ENCODE results near the gene LRCH3.

Gene LRCH3

GRCh38 chr3:197890693-197891092, 99.6 kb downstream of the LRCH3 start:
- DNase-seq (ENCODE audit: low read depth) = no peak
- no peak overlapping the region for H3K4me3 ChIP-seq (ENCODE audit: low read depth, low read length)
- TF ChIP-seq CTCF (IDR thresholded peaks at IDR 0.05; ENCODE audit: low read depth, low read length) (no peak), POLR2A (IDR thresholded peaks at IDR 0.05; ENCODE audit: extremely low read depth, insufficient read length) (no peak), MAX (IDR thresholded peaks at IDR 0.05; ENCODE audit: low read depth, low read length) (no peak), MYC (IDR thresholded peaks at IDR 0.05; ENCODE audit: low read depth, low read length) (no peak)

GRCh38 chr3:197892162-197892561, 101.1 kb downstream of the LRCH3 start:
- no peak for TF ChIP-seq POLR2A (IDR thresholded peaks at IDR 0.05; ENCODE audit: extremely low read depth, insufficient read length)
- no peak for TF ChIP-seq MYC (IDR thresholded peaks at IDR 0.05; ENCODE audit: low read depth, low read length)
- TF ChIP-seq CTCF (IDR thresholded peaks at IDR 0.05; ENCODE audit: low read depth, low read length) = no peak
- TF ChIP-seq MAX (IDR thresholded peaks at IDR 0.05; ENCODE audit: low read depth, low read length) = no peak
- no peak overlapping the region for H3K4me3 ChIP-seq (ENCODE audit: low read depth, low read length)
- no peak for DNase-seq (ENCODE audit: low read depth)

- TF ChIP-seq POLR2A (IDR thresholded peaks at IDR 0.05; ENCODE audit: extremely low read depth, insufficient read length) (no peak), MAX (IDR thresholded peaks at IDR 0.05; ENCODE audit: low read depth, low read length) (no peak), MYC (IDR thresholded peaks at IDR 0.05; ENCODE audit: low read depth, low read length) (no peak), CTCF (IDR thresholded peaks at IDR 0.05; ENCODE audit: low read depth, low read length) (no peak)
- H3K4me3 ChIP-seq (ENCODE audit: low read depth, low read length) = no peak overlapping the region
- DNase-seq (ENCODE audit: low read depth) = no peak
These were observed 105.4 kb downstream of the LRCH3 start for GRCh38 chr3:197896421-197896820.

GRCh38 chr3:197899833-197900478, 108.9 kb downstream of the LRCH3 start:
- H3K4me3 ChIP-seq (ENCODE audit: low read depth, low read length) = no peak overlapping the region
- DNase-seq (ENCODE audit: low read depth) = no peak
- TF ChIP-seq CTCF (IDR thresholded peaks at IDR 0.05; ENCODE audit: low read depth, low read length) = no peak
- TF ChIP-seq MAX (IDR thresholded peaks at IDR 0.05; ENCODE audit: low read depth, low read length) = no peak
- TF ChIP-seq MYC (IDR thresholded peaks at IDR 0.05; ENCODE audit: low read depth, low read length) = no peak
- TF ChIP-seq POLR2A (IDR thresholded peaks at IDR 0.05; ENCODE audit: extremely low read depth, insufficient read length) = no peak

GRCh38 chr3:197901626-197902025, 110.6 kb downstream of the LRCH3 start:
- no peak for DNase-seq (ENCODE audit: low read depth)
- H3K4me3 ChIP-seq (ENCODE audit: low read depth, low read length) = no peak overlapping the region
- TF ChIP-seq POLR2A (IDR thresholded peaks at IDR 0.05; ENCODE audit: extremely low read depth, insufficient read length) = no peak
- TF ChIP-seq MYC (IDR thresholded peaks at IDR 0.05; ENCODE audit: low read depth, low read length) = no peak
- TF ChIP-seq MAX (IDR thresholded peaks at IDR 0.05; ENCODE audit: low read depth, low read length) = no peak
- TF ChIP-seq CTCF (IDR thresholded peaks at IDR 0.05; ENCODE audit: low read depth, low read length) = no peak
